Stimulated activated CD4-positive, alpha-beta T cell treated with anti-CD3 and anti-CD28 coated beads, Interleukin-2, amount 100 ng/mL, for 4 hours (primary cell): Measurements from ENCODE around the gene ECM1.

ENCODE experiments used
- DNase-seq: peaks from one replicate; pipeline ENCODE4 v3.0.0-alpha.2; 2020; ENCODE audit warnings: low read depth

ECM1 gene

DNA sequence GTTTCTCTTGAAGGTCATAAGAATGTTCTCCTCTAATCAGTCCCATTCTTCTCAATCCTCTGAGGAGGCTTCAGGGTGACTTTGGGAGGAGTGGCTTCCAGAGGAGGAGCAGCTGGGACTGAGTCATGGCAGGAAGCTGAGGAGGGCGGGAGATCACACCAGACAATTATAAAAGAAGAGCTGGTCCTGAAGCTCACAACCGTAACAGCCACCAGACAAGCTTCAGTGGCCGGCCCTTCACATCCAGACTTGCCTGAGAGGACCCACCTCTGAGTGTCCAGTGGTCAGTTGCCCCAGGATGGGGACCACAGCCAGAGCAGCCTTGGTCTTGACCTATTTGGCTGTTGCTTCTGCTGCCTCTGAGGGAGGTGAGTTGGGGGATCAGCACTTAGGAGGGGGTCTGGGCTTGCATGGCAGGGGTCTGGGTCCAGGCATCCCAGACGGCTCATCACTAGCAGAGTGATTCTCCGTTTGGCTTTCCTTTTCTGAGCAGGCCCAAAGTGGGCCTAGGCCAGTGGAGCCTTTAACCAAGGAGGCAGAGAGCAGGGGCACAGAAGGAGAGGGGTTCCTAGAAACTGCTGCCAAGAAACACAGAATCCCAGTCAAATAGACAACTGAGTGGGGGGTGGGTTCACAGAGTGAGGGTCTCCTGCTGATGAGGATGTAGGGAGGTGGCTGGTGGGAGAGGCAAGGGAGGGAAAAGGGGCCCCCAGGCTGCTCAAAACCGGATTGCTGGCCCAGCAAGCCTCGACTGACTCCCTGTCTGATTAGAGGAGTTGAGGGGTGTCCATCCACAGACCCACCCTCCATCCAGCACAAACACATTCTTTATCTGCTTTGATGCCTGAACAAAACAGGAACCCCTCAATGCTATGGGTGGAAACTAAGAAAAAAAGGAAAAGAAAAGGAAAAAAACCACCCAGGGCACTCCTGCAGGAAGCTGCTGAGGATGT lies at the start of gene ECM1:
TSS of gene ECM1 (plus strand) at position 198 of the 953 bp plus-strand sequence. CDS start at position 299, 101 bp downstream.
- DNase-seq: no peak

GRCh38 chr1:150464422-150464826 lies 43.5 kb upstream of the ECM1 start:
- DNase-seq: peak; percentile 72

DNA sequence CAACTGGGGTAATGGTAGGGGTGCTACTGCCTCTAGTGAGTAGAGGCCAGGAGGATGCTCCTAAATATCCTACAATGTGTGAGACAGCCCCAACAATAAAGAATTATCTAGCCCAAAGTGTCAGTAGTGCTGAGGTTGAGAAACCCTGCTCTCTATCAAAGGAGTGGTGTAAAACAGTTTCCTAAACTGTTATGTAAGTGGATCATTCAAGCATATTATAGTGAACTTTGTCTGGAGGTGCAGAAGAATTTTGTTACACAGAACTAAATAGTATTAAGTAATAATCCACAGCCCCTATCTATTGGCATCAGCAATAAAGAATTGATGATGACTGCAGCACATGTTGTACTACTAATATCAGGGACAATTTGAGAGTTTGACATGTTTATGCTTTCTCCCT lies 40.9 kb upstream of the ECM1 start:
- no peak for DNase-seq

DNA sequence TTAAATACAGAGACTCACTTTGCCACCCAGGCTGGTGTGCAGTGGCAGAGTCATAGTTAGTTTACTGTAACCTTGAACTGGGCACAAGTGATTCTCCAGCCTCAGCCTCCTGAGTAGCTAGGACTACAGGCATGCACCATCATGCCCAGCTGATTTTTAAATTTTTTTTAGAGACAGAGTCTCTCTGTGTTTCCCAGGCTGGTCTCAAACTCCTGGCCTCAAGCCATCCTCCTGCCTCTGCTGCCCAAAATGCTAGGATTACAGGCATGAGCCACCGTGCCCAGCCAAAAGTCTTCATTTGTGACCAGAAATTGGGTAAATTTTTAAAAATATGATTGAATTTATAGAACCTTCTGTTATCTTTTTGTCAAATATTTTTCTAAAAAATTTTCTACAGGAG lies 38.6 kb upstream of the ECM1 start:
- no peak for DNase-seq

- DNase-seq: no peak
These were observed 35.2 kb upstream of the ECM1 start for GRCh38 chr1:150472601-150473200.

GRCh38 chr1:150473659-150474058 lies 34.2 kb upstream of the ECM1 start:
- no peak for DNase-seq

- DNase-seq: no peak
These were observed 33.0 kb upstream of the ECM1 start for GRCh38 chr1:150474869-150475268.

GRCh38 chr1:150476754-150477153 lies 31.2 kb upstream of the ECM1 start:
- DNase-seq: no peak

DNA sequence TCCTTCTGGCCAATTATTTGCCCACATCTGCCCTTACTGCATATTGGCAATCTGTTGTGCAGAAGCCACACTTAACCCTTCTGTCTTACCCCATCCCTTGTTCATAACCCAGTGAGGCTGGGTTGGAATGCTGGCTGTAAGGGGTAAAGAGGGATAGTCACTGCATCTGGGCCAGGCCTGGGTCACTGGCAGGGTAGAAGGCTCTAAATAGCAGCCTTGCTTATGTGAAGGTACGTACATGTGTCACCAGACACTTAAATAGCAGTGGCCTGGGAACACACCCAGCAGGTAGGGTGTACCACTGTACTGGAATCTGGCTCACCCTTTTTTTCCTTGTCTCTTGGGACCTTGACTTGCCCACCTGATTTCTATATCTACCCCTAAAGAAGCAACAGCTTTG lies 30.6 kb upstream of the ECM1 start:
- no peak for DNase-seq

- DNase-seq: no peak
These were observed 30.2 kb upstream of the ECM1 start for GRCh38 chr1:150477733-150478132.

DNA sequence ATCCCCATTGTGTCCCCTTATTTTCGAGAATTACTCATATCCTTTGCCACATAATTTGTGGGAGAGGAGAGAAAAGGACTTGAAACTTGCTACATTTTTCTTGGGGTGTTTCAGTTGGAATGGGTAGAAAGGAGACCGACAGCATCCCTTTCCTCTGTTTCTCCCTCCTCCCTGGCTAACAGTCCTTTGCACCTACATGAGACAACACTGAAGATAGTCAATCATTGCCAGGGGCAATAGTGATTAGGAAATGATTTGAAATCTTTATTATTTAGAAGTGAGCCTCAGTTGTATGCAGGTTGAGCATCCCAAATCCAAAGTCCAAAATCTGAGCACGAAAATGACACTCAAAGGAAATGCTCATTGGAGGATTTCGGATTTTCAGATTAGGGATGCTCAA lies 28.5 kb upstream of the ECM1 start:
- DNase-seq: no peak

DNA sequence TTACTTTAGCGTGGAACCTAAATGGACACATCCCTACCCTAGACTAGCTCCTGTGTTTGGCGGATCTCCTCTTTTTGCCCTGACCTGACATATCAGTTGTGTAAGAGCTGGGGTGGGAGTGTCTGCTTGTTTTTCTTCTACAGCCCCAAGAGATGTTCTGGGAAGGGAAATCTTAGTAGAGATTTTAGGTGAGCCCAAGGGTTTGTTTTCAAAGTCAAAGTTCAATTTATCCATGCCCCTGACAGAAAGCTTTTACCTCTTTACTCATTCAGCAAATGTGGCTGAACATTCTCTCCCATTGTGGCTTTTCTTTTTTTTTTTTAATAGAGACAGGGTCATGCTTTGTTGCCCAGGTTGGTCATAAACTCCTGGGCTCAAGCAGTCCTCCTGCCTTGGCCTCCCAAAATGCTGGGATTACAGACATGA lies 28.0 kb upstream of the ECM1 start:
- no peak for DNase-seq

- DNase-seq: no peak
These were observed 23.5 kb upstream of the ECM1 start for GRCh38 chr1:150484431-150484830.

DNA sequence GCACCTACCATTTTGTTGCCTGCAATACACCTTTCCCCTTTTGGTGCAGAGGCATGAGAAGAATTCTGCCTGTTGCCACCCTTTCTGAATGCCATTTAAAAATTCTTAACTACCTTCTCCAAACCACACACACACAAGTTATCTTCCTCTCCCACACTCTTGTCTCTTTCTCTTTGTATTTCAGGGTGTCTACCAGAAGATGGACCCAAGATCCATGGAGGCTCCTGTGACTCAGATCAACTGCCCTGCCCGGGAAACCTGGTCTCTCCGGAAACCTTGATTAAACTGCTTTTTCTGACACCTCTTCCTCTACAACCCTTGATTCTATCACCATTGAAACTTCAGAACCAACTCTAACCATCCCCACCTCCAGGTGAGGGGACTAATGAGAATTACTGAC lies 23.0 kb upstream of the ECM1 start:
- no peak for DNase-seq

DNA sequence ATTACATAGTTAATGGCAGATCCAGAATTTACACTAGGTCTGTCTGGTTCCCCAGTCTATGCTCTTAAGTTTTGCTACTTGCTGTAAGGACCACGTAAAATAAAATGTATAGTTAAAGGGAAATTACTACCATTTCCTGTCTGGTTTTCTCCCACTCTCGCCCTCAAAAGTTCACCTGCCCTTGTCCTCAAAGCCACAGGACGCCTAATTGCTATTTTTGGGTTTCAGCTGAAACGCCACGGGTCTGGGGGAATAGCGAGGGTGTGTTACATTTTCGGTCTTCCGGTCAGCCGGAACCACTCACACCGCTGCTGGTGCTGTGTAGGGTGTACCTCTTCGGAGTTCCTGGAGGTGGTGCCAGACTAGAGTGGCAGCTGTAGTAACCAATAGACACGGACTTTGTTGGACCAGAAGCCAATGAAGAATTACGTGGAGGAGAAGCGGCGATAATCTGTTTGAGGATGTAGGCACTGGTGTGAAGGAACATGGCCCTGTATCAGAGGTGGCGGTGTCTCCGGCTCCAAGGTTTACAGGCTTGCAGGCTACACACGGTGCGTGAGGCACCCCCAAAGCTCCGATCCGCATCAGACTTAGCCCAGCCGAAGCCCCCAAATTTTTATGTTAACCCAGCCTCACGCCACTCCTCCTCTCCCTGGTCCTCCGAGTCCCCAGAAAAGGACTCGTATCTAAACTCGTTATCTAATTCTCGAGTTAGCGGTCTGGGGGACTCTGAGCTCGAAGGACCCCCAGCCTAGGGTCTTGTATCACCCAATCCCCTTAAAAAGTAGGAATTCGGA lies 20.7 kb upstream of the ECM1 start, which contains the start of gene TARS2:
TSS of gene TARS2 (plus strand) at position 454 of the 797 bp plus-strand sequence. CDS start at position 486, 32 bp downstream.
- DNase-seq: peak; percentile 90

DNA sequence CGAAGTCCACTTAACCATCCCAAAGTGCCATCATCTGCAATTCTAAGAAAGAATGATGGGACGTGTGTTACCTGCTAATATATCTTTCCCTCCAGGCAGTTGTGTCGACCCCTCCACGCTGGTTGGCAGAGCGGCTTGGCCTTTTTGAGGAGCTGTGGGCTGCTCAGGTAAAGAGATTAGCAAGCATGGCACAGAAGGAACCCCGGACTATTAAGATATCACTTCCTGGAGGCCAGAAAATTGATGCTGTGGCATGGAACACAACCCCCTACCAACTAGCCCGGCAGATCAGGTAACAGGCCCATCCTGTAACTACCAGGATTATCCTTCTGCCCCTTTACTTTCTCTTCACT lies 20.2 kb upstream of the ECM1 start:
- DNase-seq: no peak

DNA sequence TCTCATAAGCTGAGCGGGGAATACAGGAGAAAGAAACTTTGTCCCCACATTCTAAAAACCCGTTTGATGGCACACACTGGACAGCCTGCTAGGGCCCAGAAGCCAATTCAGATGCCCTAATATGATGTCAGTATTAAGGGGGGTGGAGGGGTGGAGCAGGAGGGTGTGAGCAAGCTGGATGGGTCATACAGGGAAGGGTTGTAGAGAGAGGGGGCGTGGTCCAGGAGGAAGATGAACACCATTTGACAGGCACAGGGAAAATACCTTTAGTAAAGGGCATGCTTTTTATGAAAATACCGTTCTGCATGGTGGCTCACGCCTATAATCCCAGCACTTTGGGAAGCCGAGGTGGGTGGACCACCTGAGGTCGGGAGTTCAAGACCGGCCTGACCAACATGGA lies 14.7 kb upstream of the ECM1 start:
- DNase-seq: no peak

GRCh38 chr1:150498342-150498741 lies 9.6 kb upstream of the ECM1 start:
- DNase-seq: no peak

GRCh38 chr1:150505431-150505830 lies 2.5 kb upstream of the ECM1 start:
- no peak for DNase-seq

- DNase-seq: no peak
These were observed 1.1 kb downstream of the ECM1 start for GRCh38 chr1:150508982-150509381.

GRCh38 chr1:150511551-150511950 lies 3.6 kb downstream of the ECM1 start:
- no peak for DNase-seq

- DNase-seq: no peak
These were observed 4.2 kb downstream of the ECM1 start for GRCh38 chr1:150511985-150512660.
